ENCODE measurements around the gene UBA6. TPM values are rescaled to one million over a fixed set of nuclear protein-coding genes. Genes with fewer than 3 reads are reported as not detected.

UBA6 gene
- total RNA-seq, 2 donors from 2014 or later = 28.3 to 94.5 TPM

- DNase-seq (ENCODE audit: low spot score) = no peak
- H3K36me3 ChIP-seq = peaks cover 7% of the 10 kb centered on the region
- no peaks in the 10 kb centered on the region for H3K4me1 ChIP-seq (ENCODE audit: control insufficient read depth in 1 of 2, low read depth in 2 of 2)
- no peak overlapping the region for H3K4me3 ChIP-seq
- H3K9me3 ChIP-seq = no peaks in the 10 kb centered on the region
- H3K27me3 ChIP-seq (replicated peaks; ENCODE audit: insufficient read depth) = no peaks in the 10 kb centered on the region
- H3K27ac ChIP-seq = no peak overlapping the region
- ATAC-seq (ENCODE audit: insufficient number of reproducible peaks, low FRiP score, low read depth) = no peak
- TF ChIP-seq CTCF (IDR thresholded peaks at IDR 0.05) = no peak
Measured at GRCh38 chr4:67719953-67720617, 19.1 kb upstream of the UBA6 start.

GRCh38 chr4:67718848-67719247 is 17.9 kb upstream of the UBA6 start:
- ATAC-seq (ENCODE audit: insufficient number of reproducible peaks, low FRiP score, low read depth) (no peak), DNase-seq (ENCODE audit: low spot score) (no peak)
- TF ChIP-seq CTCF (IDR thresholded peaks at IDR 0.05) = no peak
- Histone ChIP-seq H3K4me3 (no peak overlapping the region), H3K27me3 (replicated peaks; ENCODE audit: insufficient read depth) (no peaks in the 10 kb centered on the region), H3K4me1 (ENCODE audit: control insufficient read depth in 1 of 2, low read depth in 2 of 2) (no peaks in the 10 kb centered on the region), H3K27ac (no peak overlapping the region), H3K9me3 (no peaks in the 10 kb centered on the region), H3K36me3 (peaks cover 7% of the 10 kb centered on the region)

GRCh38 chr4:67717586-67717985 is 16.6 kb upstream of the UBA6 start:
- DNase-seq (ENCODE audit: low spot score) (no peak), ATAC-seq (ENCODE audit: insufficient number of reproducible peaks, low FRiP score, low read depth) (no peak)
- Histone ChIP-seq H3K4me1 (ENCODE audit: control insufficient read depth in 1 of 2, low read depth in 2 of 2) (no peaks in the 10 kb centered on the region), H3K4me3 (no peak overlapping the region), H3K9me3 (no peaks in the 10 kb centered on the region), H3K27me3 (replicated peaks; ENCODE audit: insufficient read depth) (no peaks in the 10 kb centered on the region), H3K36me3 (peaks cover 7% of the 10 kb centered on the region), H3K27ac (no peak overlapping the region)
- no peak for TF ChIP-seq CTCF (IDR thresholded peaks at IDR 0.05)

GRCh38 chr4:67714955-67715354 is 14.0 kb upstream of the UBA6 start:
- ATAC-seq (ENCODE audit: insufficient number of reproducible peaks, low FRiP score, low read depth) = no peak
- H3K27me3 ChIP-seq (replicated peaks; ENCODE audit: insufficient read depth) = no peaks in the 10 kb centered on the region
- H3K27ac ChIP-seq = no peak overlapping the region
- H3K4me1 ChIP-seq (ENCODE audit: control insufficient read depth in 1 of 2, low read depth in 2 of 2) = no peaks in the 10 kb centered on the region
- no peaks in the 10 kb centered on the region for H3K9me3 ChIP-seq
- no peak for DNase-seq (ENCODE audit: low spot score)
- TF ChIP-seq CTCF (IDR thresholded peaks at IDR 0.05) = no peak
- H3K36me3 ChIP-seq = no peaks in the 10 kb centered on the region
- no peak overlapping the region for H3K4me3 ChIP-seq

GRCh38 chr4:67714248-67714583 is 13.3 kb upstream of the UBA6 start:
- no peaks in the 10 kb centered on the region for H3K4me1 ChIP-seq (ENCODE audit: control insufficient read depth in 1 of 2, low read depth in 2 of 2)
- H3K9me3 ChIP-seq = no peaks in the 10 kb centered on the region
- TF ChIP-seq CTCF (IDR thresholded peaks at IDR 0.05) = no peak
- no peak for DNase-seq (ENCODE audit: low spot score)
- ATAC-seq (ENCODE audit: insufficient number of reproducible peaks, low FRiP score, low read depth) = no peak
- H3K36me3 ChIP-seq = no peaks in the 10 kb centered on the region
- no peak overlapping the region for H3K4me3 ChIP-seq
- no peaks in the 10 kb centered on the region for H3K27me3 ChIP-seq (replicated peaks; ENCODE audit: insufficient read depth)
- no peak overlapping the region for H3K27ac ChIP-seq
